ENCODE measurements around the gene MTHFD2L.

MTHFD2L gene

GRCh38 chr4:74344031-74344430 is 186.1 kb downstream of the MTHFD2L start:
- DNase-seq: no peak
